Endodermal cell (in vitro differentiated cells): Measurements from ENCODE around the gene SNRPA. TPM values are rescaled to one million over a fixed set of nuclear protein-coding genes. Genes with fewer than 3 reads are reported as not detected.

Experiments
- DNase-seq: peaks from one replicate; pipeline ENCODE4 v3.0.0-alpha.2; 2017
- H3K27ac ChIP-seq: 2 replicates; pipeline ENCODE4 v1.5.1; 2013; ENCODE audit warnings: mild to moderate bottlenecking, low read depth, low read length, moderate library complexity
- H3K27me3 ChIP-seq: 2 replicates; pipeline ENCODE4 v1.6.1; 2013; ENCODE audit warnings: mild to moderate bottlenecking, low read length, moderate library complexity; ENCODE audit not compliant: insufficient read depth, control insufficient read depth, poor library complexity, severe bottlenecking
- H3K36me3 ChIP-seq: 2 replicates; pipeline ENCODE4 v1.7.0; 2013; ENCODE audit warnings: mild to moderate bottlenecking, low read length, moderate library complexity; ENCODE audit not compliant: control insufficient read depth, insufficient read depth
- H3K4me1 ChIP-seq: one replicate; pipeline ENCODE4 v1.7.0; 2013; ENCODE audit warnings: low read length; ENCODE audit not compliant: control insufficient read depth, insufficient read depth
- H3K4me3 ChIP-seq: 2 replicates; pipeline ENCODE4 v1.5.1; 2013; ENCODE audit warnings: mild to moderate bottlenecking, low read length, moderate library complexity
- H3K9ac ChIP-seq: 2 replicates; pipeline ENCODE4 v1.6.1; 2013; ENCODE audit warnings: mild to moderate bottlenecking, low read length, moderate library complexity; ENCODE audit not compliant: poor library complexity, severe bottlenecking; ENCODE audit errors: extremely low read depth
- H3K9me3 ChIP-seq: 2 replicates; pipeline ENCODE4 v1.6.1; 2013; ENCODE audit warnings: mild to moderate bottlenecking, low read length, moderate library complexity; ENCODE audit not compliant: control insufficient read depth
- H3K27ac Mint-ChIP-seq: 2 replicates; pipeline ENCODE4 v1.8.0; 2020; ENCODE audit warnings: mixed read lengths
- H3K27me3 Mint-ChIP-seq: 2 replicates; pipeline ENCODE4 v1.8.0; 2021; ENCODE audit warnings: mild to moderate bottlenecking, mixed read lengths; ENCODE audit not compliant: insufficient read depth
- H3K36me3 Mint-ChIP-seq: 2 replicates; pipeline ENCODE4 v1.8.0; 2020; ENCODE audit warnings: low read depth, mixed read lengths
- H3K4me1 Mint-ChIP-seq: 2 replicates; pipeline ENCODE4 v1.8.0; 2020; ENCODE audit warnings: mixed read lengths
- H3K4me3 Mint-ChIP-seq: 2 replicates; pipeline ENCODE4 v1.8.0; 2020; ENCODE audit warnings: mild to moderate bottlenecking, moderate library complexity, mixed read lengths
- H3K9me3 Mint-ChIP-seq: 2 replicates; pipeline ENCODE4 v1.8.0; 2020; ENCODE audit warnings: mild to moderate bottlenecking, mixed read lengths
- WGBS, 2 experiments: methylation state at CpG; one replicate each; pipeline versions ENCODE4 v1.1.5 to v1.1.7; 2013; ENCODE audit warnings: missing lambda C conversion rate in 2 of 2, mixed read lengths in 1 of 2; ENCODE audit not compliant: insufficient coverage in 1 of 2, insufficient read length in 1 of 2; 5-methylcytosine and 5-hydroxymethylcytosine counted together
- total RNA-seq, 2 donors: library from RNA; stranded (reverse); fragmentation: NEBNext Ultra II Directional in 1 of 2; extraction: Animal tissue kit (Norgen Biotek cat#: 25700) in 1 of 2; gene quantifications; 2 replicates in 1 of 2; 3 replicates in 1 of 2; pipeline ENCODE4 v1.2.1, GENCODE V29; 2021
- TF ChIP-seq, protein P1 (sequence below): fragments of 200-600 bp; sonication (generic); conservative IDR thresholded peaks from 2 replicates; pipeline ENCODE4 v1.5.0; 2021; ENCODE audit warnings: antibody characterized with exemption, mild to moderate bottlenecking

The SNRPA gene
- total RNA-seq, 2 donors from 2014 or later, result 160 to 199 TPM

DNA sequence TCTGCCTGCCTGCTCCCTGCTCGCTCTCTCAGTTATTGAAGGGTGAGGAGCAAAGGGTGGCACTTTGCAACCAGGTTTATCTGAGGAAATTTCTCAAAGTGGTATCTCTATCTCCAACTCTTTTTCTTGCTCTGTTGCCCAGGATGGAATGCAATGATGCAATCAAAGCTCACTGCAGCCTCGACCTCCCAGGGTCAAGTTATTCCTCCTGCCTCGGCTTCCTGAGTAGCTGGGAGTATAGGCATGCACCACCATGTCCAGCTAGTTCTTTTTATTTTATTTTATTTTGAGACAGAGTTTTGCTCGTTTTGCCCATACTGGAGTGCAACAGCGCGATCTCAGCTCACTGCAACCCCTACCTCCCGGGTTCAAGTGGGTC lies 5.6 kb upstream of the SNRPA start:
- Mint-ChIP-seq H3K9me3 (no peaks in the 10 kb centered on the region), H3K4me3 (no peak overlapping the region), H3K27ac (no peak overlapping the region)

DNA sequence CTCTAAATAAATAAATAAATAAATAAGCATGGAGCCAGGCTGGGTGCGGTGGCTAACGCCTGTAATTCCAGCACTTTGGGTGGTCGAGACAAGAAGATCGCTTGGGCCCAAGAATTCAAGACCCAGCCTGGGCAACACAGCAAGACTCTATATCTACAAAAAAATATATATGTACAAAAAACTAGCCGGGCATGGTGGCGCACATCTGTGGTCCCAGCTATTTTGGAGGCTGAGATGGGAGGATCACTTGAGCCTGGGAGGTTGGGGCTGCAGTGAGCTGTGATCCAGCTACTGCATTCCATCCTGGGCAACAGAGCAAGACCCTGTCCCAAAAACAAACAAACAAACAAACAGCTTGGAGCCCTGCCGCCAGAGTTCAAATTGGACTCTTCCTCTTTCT lies 3.5 kb upstream of the SNRPA start:
- Mint-ChIP-seq H3K4me3 (no peak overlapping the region), H3K27ac (no peak overlapping the region), H3K27me3 (no peaks in the 10 kb centered on the region), H3K36me3 (peaks cover 10% of the 10 kb centered on the region), H3K4me1 (peaks cover 12% of the 10 kb centered on the region), H3K9me3 (no peaks in the 10 kb centered on the region)
- H3K27ac ChIP-seq, result no peak overlapping the region
- peaks cover under 1% of the 10 kb centered on the region for H3K36me3 ChIP-seq
- no peaks in the 10 kb centered on the region for H3K9me3 ChIP-seq
- H3K27me3 ChIP-seq, result no peaks in the 10 kb centered on the region
- TF ChIP-seq, protein P1, sequence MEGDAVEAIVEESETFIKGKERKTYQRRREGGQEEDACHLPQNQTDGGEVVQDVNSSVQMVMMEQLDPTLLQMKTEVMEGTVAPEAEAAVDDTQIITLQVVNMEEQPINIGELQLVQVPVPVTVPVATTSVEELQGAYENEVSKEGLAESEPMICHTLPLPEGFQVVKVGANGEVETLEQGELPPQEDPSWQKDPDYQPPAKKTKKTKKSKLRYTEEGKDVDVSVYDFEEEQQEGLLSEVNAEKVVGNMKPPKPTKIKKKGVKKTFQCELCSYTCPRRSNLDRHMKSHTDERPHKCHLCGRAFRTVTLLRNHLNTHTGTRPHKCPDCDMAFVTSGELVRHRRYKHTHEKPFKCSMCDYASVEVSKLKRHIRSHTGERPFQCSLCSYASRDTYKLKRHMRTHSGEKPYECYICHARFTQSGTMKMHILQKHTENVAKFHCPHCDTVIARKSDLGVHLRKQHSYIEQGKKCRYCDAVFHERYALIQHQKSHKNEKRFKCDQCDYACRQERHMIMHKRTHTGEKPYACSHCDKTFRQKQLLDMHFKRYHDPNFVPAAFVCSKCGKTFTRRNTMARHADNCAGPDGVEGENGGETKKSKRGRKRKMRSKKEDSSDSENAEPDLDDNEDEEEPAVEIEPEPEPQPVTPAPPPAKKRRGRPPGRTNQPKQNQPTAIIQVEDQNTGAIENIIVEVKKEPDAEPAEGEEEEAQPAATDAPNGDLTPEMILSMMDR, result no peak
- WGBS, 2 experiments, result 98 to 100% methylated on average over 2 to 7 of the region's 7 CpGs
- no peak overlapping the region for H3K9ac ChIP-seq
- no peak for DNase-seq
- H3K4me3 ChIP-seq, result no peak overlapping the region
- H3K4me1 ChIP-seq, result peaks cover 9% of the 10 kb centered on the region

More for the DNA sequence above, 5.6 kb upstream of the SNRPA start:
- H3K4me1 Mint-ChIP-seq, result peaks cover 11% of the 10 kb centered on the region
- DNase-seq, result no peak
- Histone ChIP-seq H3K4me1 (peaks cover 9% of the 10 kb centered on the region), H3K36me3 (no peaks in the 10 kb centered on the region), H3K27ac (no peak overlapping the region), H3K9me3 (no peaks in the 10 kb centered on the region), H3K4me3 (no peak overlapping the region), H3K27me3 (no peaks in the 10 kb centered on the region), H3K9ac (no peak overlapping the region)
- TF ChIP-seq, protein P1, result no peak
- H3K27me3 Mint-ChIP-seq, result no peaks in the 10 kb centered on the region
- peaks cover 7% of the 10 kb centered on the region for H3K36me3 Mint-ChIP-seq
- WGBS, 2 experiments, result 85 to 87% methylated on average over 6 to 7 of the region's 7 CpGs

DNA sequence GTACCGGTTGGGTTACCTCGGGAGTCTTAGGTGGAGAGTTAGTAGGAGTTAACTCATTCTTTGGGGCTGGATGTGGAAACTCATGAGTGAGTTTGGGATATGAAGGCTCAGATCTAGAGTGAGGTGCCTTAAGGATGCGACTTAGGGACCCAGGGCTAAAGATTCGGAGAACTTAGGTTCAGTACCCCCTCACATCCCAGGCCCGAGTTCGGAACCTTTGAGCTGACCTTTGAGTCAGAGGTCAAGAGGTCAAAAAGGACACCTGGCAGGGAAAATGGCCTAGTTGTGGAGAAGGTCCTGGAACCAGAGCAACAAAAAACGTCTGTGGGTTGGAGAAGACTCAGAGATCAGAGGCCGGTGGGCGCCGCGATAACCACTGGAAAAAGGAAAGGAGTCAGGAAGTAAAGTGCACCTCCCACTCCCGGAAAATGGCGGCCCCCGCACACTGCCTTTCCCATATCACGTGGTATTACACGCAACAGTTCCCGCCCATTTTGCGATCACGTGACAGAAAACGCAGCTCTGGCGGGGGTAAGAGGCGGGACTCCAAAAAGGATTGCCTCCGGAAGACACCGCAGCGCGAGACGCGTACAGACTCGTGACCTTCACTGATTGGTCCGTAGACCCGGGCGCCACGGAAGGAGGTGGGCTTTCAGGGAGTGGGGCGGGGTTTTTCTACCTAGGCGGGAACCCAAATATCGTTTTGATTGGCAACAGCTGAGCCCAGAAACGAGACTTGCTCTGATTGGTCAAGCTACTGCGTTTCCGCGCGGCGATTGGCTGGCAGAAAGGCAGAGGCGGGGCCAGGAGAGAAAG lies 737 bp upstream of the SNRPA start, which contains the start of gene ACTMAP:
Gene ACTMAP (minus strand): TSS at position 420 of the 816 bp plus-strand sequence. CDS start 674 bp downstream, outside the sequence.
- peak within 1 kb of the TSS; percentile 98 for H3K9ac ChIP-seq
- no peaks in the 10 kb centered on the region for H3K27me3 ChIP-seq
- TF ChIP-seq, protein P1, result no peak
- peaks cover 9% of the 10 kb centered on the region for H3K4me1 ChIP-seq
- peak within 1 kb of the TSS; percentile 98 for H3K27ac ChIP-seq
- peak within 1 kb of the TSS; percentile 97 for H3K27ac Mint-ChIP-seq
- 1% methylated on average over 32 to 43 of the region's 43 CpGs for WGBS, 2 experiments
- H3K9me3 Mint-ChIP-seq, result no peaks in the 10 kb centered on the region
- peak within 1 kb of the TSS; percentile 84 for H3K4me3 Mint-ChIP-seq
- peak within 1 kb of the TSS; percentile 99 for H3K4me3 ChIP-seq
- peaks cover 16% of the 10 kb centered on the region for H3K36me3 ChIP-seq
- H3K27me3 Mint-ChIP-seq, result no peaks in the 10 kb centered on the region
- peaks cover 26% of the 10 kb centered on the region for H3K36me3 Mint-ChIP-seq
- peak; percentile 100 for DNase-seq
- H3K4me1 Mint-ChIP-seq, result peaks cover 20% of the 10 kb centered on the region
- no peaks in the 10 kb centered on the region for H3K9me3 ChIP-seq
